GM12878 (cell line): Measurements from ENCODE around the gene SMIM14. TPM values are rescaled to one million over a fixed set of nuclear protein-coding genes. Genes with fewer than 3 reads are reported as not detected.
A peak's percentile ranks its signal among the peaks of the same experiment; 100 is the strongest.

Experiments used
- ATAC-seq: fragments of 200-7000 bp; cut with Tn5 transposase; 3 replicates; pipeline ENCODE4 v1.9.1; 2020; ENCODE audit warnings: mild to moderate bottlenecking, moderate library complexity
- BruUV-seq: library from RNA; stranded (reverse); fragments of 400-500 nt; replicated peaks from 2 replicates; lab custom pipeline; 2021; lab: Mats Ljungman, UMichigan
- CTCF ChIA-PET: fragments of 300-600 bp; sonication (Branson Sonifier 250); formaldehyde crosslinking; extraction: SDS; loops from one replicate; lab custom pipeline; 2021; ENCODE audit warnings: inconsistent platforms; lab: Yijun Ruan, JAX
- POLR2A ChIA-PET: fragments of 350-600 bp; formaldehyde crosslinking; extraction: SDS; loops from one replicate; lab custom pipeline; 2021; ENCODE audit warnings: inconsistent platforms; lab: Charles Lee
- RAD21 ChIA-PET: fragments of 300-600 bp; sonication (Branson Sonifier 250); formaldehyde crosslinking; loops from one replicate; lab custom pipeline; 2023; ENCODE audit warnings: antibody characterized with exemption; ENCODE audit not compliant: unreplicated experiment; lab: Charles Lee
- SMC1A ChIA-PET: fragments of 300-600 bp; sonication (Branson Sonifier 250); formaldehyde crosslinking; loops from one replicate; lab custom pipeline; 2023; ENCODE audit not compliant: unreplicated experiment, uncharacterized antibody; lab: Charles Lee
- DNase-seq: peaks from one replicate; pipeline ENCODE4 v3.0.0-alpha.2; 2011; ENCODE audit warnings: low read depth, low spot score
- FAIRE-seq: peaks from 3 replicates; lab custom pipeline; 2011; peaks lifted over from hg19 to GRCh38; lab: Jason Lieb, UNC
- H2AFZ ChIP-seq: 2 replicates; pipeline ENCODE4 v1.6.0; 2011; ENCODE audit warnings: low read depth, low read length, control low read depth; ENCODE audit not compliant: control insufficient read depth
- H3K27ac ChIP-seq: 2 replicates; pipeline ENCODE4 v1.5.1; 2011; ENCODE audit warnings: control low read depth; ENCODE audit not compliant: control insufficient read depth, insufficient read depth
- H3K27me3 ChIP-seq, 2 experiments: replicated peaks in 1 of 2; 2 replicates each; pipeline versions ENCODE4 v1.6.0 to v1.6.1; 2011; ENCODE audit warnings: low read length in 1 of 2; ENCODE audit not compliant: control insufficient read depth in 2 of 2, insufficient read depth in 2 of 2
- H3K36me3 ChIP-seq, 2 experiments: 2 replicates each; pipeline ENCODE4 v1.5.1; 2011; ENCODE audit warnings: low read length in 1 of 2; ENCODE audit not compliant: control insufficient read depth in 2 of 2, insufficient read depth in 2 of 2
- H3K4me1 ChIP-seq: 2 replicates; pipeline ENCODE4 v1.6.1; 2011; ENCODE audit warnings: mild to moderate bottlenecking, low read length, moderate library complexity, mixed read lengths; ENCODE audit not compliant: control insufficient read depth, insufficient read depth
- H3K4me2 ChIP-seq: 2 replicates; pipeline ENCODE4 v1.6.0; 2011; ENCODE audit warnings: control low read depth; ENCODE audit not compliant: control insufficient read depth, insufficient read depth
- H3K4me3 ChIP-seq: fragments of 200-600 bp; sonication (generic); 2 replicates; pipeline ENCODE4 v1.5.1; 2016
- H3K79me2 ChIP-seq: 2 replicates; pipeline ENCODE4 v1.6.0; 2011; ENCODE audit warnings: low read length; ENCODE audit not compliant: control insufficient read depth, insufficient read depth
- H3K9ac ChIP-seq: 2 replicates; pipeline ENCODE4 v1.8.0; 2011; ENCODE audit warnings: low read length, control low read depth, mixed read lengths; ENCODE audit not compliant: control insufficient read depth, insufficient read depth
- H3K9me3 ChIP-seq: replicated peaks from 3 replicates; pipeline ENCODE4 v1.5.1; 2011; ENCODE audit warnings: mild to moderate bottlenecking, low read length; ENCODE audit not compliant: control insufficient read depth, insufficient read depth
- H4K20me1 ChIP-seq: 2 replicates; pipeline ENCODE4 v1.6.0; 2011; ENCODE audit not compliant: control insufficient read depth, insufficient read depth
- MTA2 ChIP-seq: fragments of 450-650 bp; IDR thresholded peaks from 2 replicates; pipeline ENCODE4 v1.6.1; 2016; ENCODE audit warnings: low read depth, mild to moderate bottlenecking, moderate library complexity
- NRF1 ChIP-seq: conservative IDR thresholded peaks from 2 replicates; pipeline ENCODE4 v1.6.1; 2011; ENCODE audit warnings: mild to moderate bottlenecking, low read depth, low read length, improper control_type of control experiment
- RBBP5 ChIP-seq: fragments of 200-600 bp; sonication (generic); conservative IDR thresholded peaks from 2 replicates; pipeline ENCODE4 v1.6.1; 2016
- RELB ChIP-seq: fragments of 450-650 bp; IDR thresholded peaks from 2 replicates; pipeline ENCODE4 v1.6.1; 2017; ENCODE audit warnings: low read depth, mild to moderate bottlenecking, moderate library complexity
- USF1 ChIP-seq: IDR thresholded peaks from 2 replicates; pipeline ENCODE4 v1.6.1; 2011; ENCODE audit warnings: borderline replicate concordance, low read depth, mild to moderate bottlenecking, moderate library complexity, mixed read lengths, low read length; ENCODE audit not compliant: insufficient read depth; ENCODE audit errors: extremely low read length
- in situ Hi-C: fragments of 300-500 bp; cut with MboI; formaldehyde crosslinking; loops from 9 replicates; pipeline ENCODE4 v1.14.3; 2018; ENCODE audit warnings: mixed read lengths
- intact Hi-C: fragments of 100-400 bp; cut with micrococcal nuclease; formaldehyde crosslinking; loops from one replicate; pipeline ENCODE4 v1.14.2; 2022; ENCODE audit not compliant: unreplicated experiment
- polyA plus RNA-seq, 11 experiments: library from polyadenylated mRNA; depleted of rRNA in 4 of 11; unstranded in 6 of 11; stranded (reverse) in 5 of 11; fragments of >200 nt; fragmentation: Nextera tagmentation in 4 of 11; fragmentation: Illumina TruSeq in 1 of 11; extraction: Ambion mirVana in 4 of 11; extraction: Trizol in 1 of 11; gene quantifications; 1 replicate in 1 of 11; 2 replicates in 10 of 11; pipeline versions ENCODE4 v1.2.1 to v1.2.3, GENCODE V29; 2011 to 2016; ENCODE audit warnings: inconsistent platforms in 2 of 11, missing spikeins in 2 of 11, low read depth in 1 of 11
- total RNA-seq, 4 experiments: library from RNA; depleted of rRNA in 3 of 4; stranded (reverse); fragments of >200 nt in 3 of 4; fragmentation: Illumina TruSeq in 1 of 4; extraction: Trizol in 1 of 4; gene quantifications; 2 replicates each; pipeline versions ENCODE4 v1.2.1 to v1.2.3, GENCODE V29; 2013 to 2021

Gene SMIM14
- total and polyA plus RNA-seq, 10 of the 15 experiments (the other 5 are each of a cell fraction or from before 2014, with no cell fraction given) = 125 to 671 (median 188) TPM

- Histone ChIP-seq H4K20me1 (no peaks in the 10 kb centered on the region), H3K9me3 (no peaks in the 10 kb centered on the region), H2AFZ (no peak overlapping the region), H3K4me3 (no peak overlapping the region), H3K36me3 (no peaks in the 10 kb centered on the region), H3K27ac (no peak overlapping the region), H3K9ac (no peak overlapping the region), H3K4me2 (no peak overlapping the region), H3K79me2 (no peaks in the 10 kb centered on the region), H3K27me3 (no peaks in the 10 kb centered on the region), H3K4me1 (peaks cover 16% of the 10 kb centered on the region)
- ATAC-seq = peak; percentile 66
- in situ Hi-C loops = no loop called here
- TF ChIP-seq MTA2 = 0 out of 2 replicates have a peak, but pooled peaks have one; percentile 15
- TF ChIP-seq RELB = no peak
- TF ChIP-seq RBBP5 = no peak
- no peak for TF ChIP-seq USF1
- no peak for TF ChIP-seq NRF1
- ChIA-PET POLR2A (no interaction called here), CTCF (interaction anchor here (0.6 to 1.3 kb wide), 4 partner anchors 9 to 251 kb away, joined by 3 to 4 read pairs (median 4); partner anchors contain the start of gene UBE2K), RAD21 (interaction anchor here (0.7 to 1.5 kb wide), 5 partner anchors 11 to 230 kb away, joined by 3 to 4 read pairs (median 3); partner anchors contain the start of gene UBE2K), SMC1A (interaction anchor here (0.8 to 1.2 kb wide), 3 partner anchors 60 to 289 kb away, joined by 4 read pairs; no protein-coding TSS in a partner anchor)
- no peak for DNase-seq
- peak; percentile 31 for FAIRE-seq
- BruUV-seq = no TSS peak
- intact Hi-C loops = no loop called here
These were observed 48.3 kb upstream of the SMIM14 start for GRCh38 chr4:39687014-39687413.
